ENCODE data around the gene EXOSC10.

DNA sequence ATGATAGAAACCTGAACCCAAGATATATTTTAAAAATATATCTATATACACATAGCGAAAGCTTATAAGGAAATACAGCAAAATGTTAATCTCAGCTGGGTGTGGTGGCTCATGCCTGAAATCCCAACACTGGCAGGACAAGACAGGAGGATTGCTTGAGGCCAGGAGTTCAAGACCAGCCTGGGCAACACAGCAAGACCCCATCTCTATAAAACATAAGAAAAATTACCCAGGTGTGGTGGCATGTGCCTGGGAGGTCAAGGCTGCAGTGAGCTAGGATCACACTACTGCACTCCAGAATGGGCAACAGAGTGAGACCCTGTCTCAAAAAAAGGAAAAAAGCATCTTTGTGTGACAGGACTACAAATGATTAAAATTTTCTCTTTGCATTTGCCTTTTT is 33.9 kb downstream of the EXOSC10 start:
- TF ChIP-seq RFX5 (IDR thresholded peaks at IDR 0.05; ENCODE audit: low read depth, low read length) (no peak), EZH2 (IDR thresholded peaks at IDR 0.05; ENCODE audit: borderline replicate concordance, low read depth, low read length) (no peak), KDM1A (IDR thresholded peaks at IDR 0.05) (no peak), FOXM1 (IDR thresholded peaks at IDR 0.05; ENCODE audit: low read depth) (no peak), FOXM1 (CRISPR knock-in tag; IDR thresholded peaks at IDR 0.05; ENCODE audit: low read depth) (no peak), ZC3H4 (CRISPR knock-in tag; IDR thresholded peaks at IDR 0.05; ENCODE audit: borderline replicate concordance) (no peak), NFYB (IDR thresholded peaks at IDR 0.05; ENCODE audit: extremely low read depth, insufficient read length) (no peak), GATA2 (CRISPR knock-in tag; IDR thresholded peaks at IDR 0.05) (no peak), POLR2AphosphoS5 (IDR thresholded peaks at IDR 0.05; ENCODE audit: control insufficient read depth, insufficient read depth, low read depth, low read length) (no peak), GABPA (tag; conservative IDR thresholded peaks at IDR 0.05; ENCODE audit: low read depth) (no peak)
- TF ChIP-seq, protein P1, sequence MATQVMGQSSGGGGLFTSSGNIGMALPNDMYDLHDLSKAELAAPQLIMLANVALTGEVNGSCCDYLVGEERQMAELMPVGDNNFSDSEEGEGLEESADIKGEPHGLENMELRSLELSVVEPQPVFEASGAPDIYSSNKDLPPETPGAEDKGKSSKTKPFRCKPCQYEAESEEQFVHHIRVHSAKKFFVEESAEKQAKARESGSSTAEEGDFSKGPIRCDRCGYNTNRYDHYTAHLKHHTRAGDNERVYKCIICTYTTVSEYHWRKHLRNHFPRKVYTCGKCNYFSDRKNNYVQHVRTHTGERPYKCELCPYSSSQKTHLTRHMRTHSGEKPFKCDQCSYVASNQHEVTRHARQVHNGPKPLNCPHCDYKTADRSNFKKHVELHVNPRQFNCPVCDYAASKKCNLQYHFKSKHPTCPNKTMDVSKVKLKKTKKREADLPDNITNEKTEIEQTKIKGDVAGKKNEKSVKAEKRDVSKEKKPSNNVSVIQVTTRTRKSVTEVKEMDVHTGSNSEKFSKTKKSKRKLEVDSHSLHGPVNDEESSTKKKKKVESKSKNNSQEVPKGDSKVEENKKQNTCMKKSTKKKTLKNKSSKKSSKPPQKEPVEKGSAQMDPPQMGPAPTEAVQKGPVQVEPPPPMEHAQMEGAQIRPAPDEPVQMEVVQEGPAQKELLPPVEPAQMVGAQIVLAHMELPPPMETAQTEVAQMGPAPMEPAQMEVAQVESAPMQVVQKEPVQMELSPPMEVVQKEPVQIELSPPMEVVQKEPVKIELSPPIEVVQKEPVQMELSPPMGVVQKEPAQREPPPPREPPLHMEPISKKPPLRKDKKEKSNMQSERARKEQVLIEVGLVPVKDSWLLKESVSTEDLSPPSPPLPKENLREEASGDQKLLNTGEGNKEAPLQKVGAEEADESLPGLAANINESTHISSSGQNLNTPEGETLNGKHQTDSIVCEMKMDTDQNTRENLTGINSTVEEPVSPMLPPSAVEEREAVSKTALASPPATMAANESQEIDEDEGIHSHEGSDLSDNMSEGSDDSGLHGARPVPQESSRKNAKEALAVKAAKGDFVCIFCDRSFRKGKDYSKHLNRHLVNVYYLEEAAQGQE (IDR thresholded peaks at IDR 0.05; ENCODE audit: borderline replicate concordance): no peak
- TF ChIP-seq, protein P1 (CRISPR knock-in tag; IDR thresholded peaks at IDR 0.05; ENCODE audit: low read depth): no peak
- TF ChIP-seq, protein P2, sequence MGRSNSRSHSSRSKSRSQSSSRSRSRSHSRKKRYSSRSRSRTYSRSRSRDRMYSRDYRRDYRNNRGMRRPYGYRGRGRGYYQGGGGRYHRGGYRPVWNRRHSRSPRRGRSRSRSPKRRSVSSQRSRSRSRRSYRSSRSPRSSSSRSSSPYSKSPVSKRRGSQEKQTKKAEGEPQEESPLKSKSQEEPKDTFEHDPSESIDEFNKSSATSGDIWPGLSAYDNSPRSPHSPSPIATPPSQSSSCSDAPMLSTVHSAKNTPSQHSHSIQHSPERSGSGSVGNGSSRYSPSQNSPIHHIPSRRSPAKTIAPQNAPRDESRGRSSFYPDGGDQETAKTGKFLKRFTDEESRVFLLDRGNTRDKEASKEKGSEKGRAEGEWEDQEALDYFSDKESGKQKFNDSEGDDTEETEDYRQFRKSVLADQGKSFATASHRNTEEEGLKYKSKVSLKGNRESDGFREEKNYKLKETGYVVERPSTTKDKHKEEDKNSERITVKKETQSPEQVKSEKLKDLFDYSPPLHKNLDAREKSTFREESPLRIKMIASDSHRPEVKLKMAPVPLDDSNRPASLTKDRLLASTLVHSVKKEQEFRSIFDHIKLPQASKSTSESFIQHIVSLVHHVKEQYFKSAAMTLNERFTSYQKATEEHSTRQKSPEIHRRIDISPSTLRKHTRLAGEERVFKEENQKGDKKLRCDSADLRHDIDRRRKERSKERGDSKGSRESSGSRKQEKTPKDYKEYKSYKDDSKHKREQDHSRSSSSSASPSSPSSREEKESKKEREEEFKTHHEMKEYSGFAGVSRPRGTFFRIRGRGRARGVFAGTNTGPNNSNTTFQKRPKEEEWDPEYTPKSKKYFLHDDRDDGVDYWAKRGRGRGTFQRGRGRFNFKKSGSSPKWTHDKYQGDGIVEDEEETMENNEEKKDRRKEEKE (IDR thresholded peaks at IDR 0.05; ENCODE audit: borderline replicate concordance in 1 of 2, control insufficient read depth in 1 of 2, low read depth in 2 of 2, low read length in 1 of 2): no peak

Measured in K562 (cell line).